PC-3 (cell line): ENCODE data around the gene GOLM1. TPM values are rescaled to one million over a fixed set of nuclear protein-coding genes. Genes with fewer than 3 reads are reported as not detected.

Experiments used
- ATAC-seq: fragments of 200-7000 bp; cut with Tn5 transposase; 2 replicates; pipeline ENCODE4 v1.9.1; 2020; ENCODE audit warnings: mild to moderate bottlenecking, moderate library complexity
- BruUV-seq: library from RNA; stranded (reverse); fragments of 400-500 nt; replicated peaks from 2 replicates; lab custom pipeline; 2021; lab: Mats Ljungman, UMichigan
- CTCF ChIA-PET: fragments of 300-600 bp; sonication (Branson Sonifier 250); formaldehyde crosslinking; loops from one replicate; lab custom pipeline; 2022; ENCODE audit warnings: antibody characterized with exemption; lab: Charles Lee
- POLR2A ChIA-PET: fragments of 300-600 bp; sonication (Branson Sonifier 250); formaldehyde crosslinking; loops from one replicate; lab custom pipeline; 2022; ENCODE audit warnings: antibody characterized with exemption; ENCODE audit not compliant: unreplicated experiment; lab: Charles Lee
- DNase-seq: peaks from one replicate; pipeline ENCODE4 v3.0.0-alpha.2; 2015
- H2AFZ ChIP-seq: fragments of 300-600 bp; sonication (generic); 2 replicates; pipeline ENCODE4 v1.6.0; 2016; ENCODE audit warnings: antibody characterized with exemption, low read length
- H3F3A ChIP-seq: fragments of 300-600 bp; sonication (generic); one replicate; pipeline ENCODE4 v1.6.0; 2017; ENCODE audit warnings: antibody characterized with exemption, low read length, control low read depth, mild to moderate bottlenecking; ENCODE audit not compliant: unreplicated experiment
- H3K27ac ChIP-seq: fragments of 300-600 bp; sonication (generic); 2 replicates; pipeline ENCODE4 v1.5.1; 2016; ENCODE audit warnings: mild to moderate bottlenecking, low read length
- H3K27me3 ChIP-seq: fragments of 300-600 bp; sonication (generic); 2 replicates; pipeline ENCODE4 v1.6.1; 2016; ENCODE audit warnings: low read length, mixed read lengths
- H3K36me3 ChIP-seq: fragments of 300-600 bp; sonication (generic); 2 replicates; pipeline ENCODE4 v1.6.1; 2016; ENCODE audit warnings: low read depth, mixed run types, low read length, mixed read lengths
- H3K4me1 ChIP-seq: fragments of 300-600 bp; sonication (generic); 2 replicates; pipeline ENCODE4 v1.5.1; 2016; ENCODE audit warnings: low read length; ENCODE audit not compliant: insufficient read depth
- H3K4me2 ChIP-seq: fragments of 300-600 bp; sonication (generic); 2 replicates; pipeline ENCODE4 v1.6.0; 2016; ENCODE audit warnings: low read length
- H3K4me3 ChIP-seq: fragments of 300-600 bp; sonication (generic); 2 replicates; pipeline ENCODE4 v1.5.1; 2016; ENCODE audit warnings: mild to moderate bottlenecking, low read length, mixed read lengths
- H3K79me2 ChIP-seq: fragments of 300-600 bp; sonication (generic); 2 replicates; pipeline ENCODE4 v1.6.1; 2017; ENCODE audit warnings: low read length, mixed read lengths
- H3K9ac ChIP-seq: fragments of 300-600 bp; sonication (generic); 2 replicates; pipeline ENCODE4 v1.6.0; 2016; ENCODE audit warnings: mild to moderate bottlenecking, low read length
- H3K9me2 ChIP-seq: fragments of 300-600 bp; sonication (generic); replicated peaks from 2 replicates; pipeline ENCODE4 v1.6.1; 2016; ENCODE audit warnings: mixed run types, low read length, mixed read lengths
- H3K9me3 ChIP-seq: fragments of 300-600 bp; sonication (generic); 2 replicates; pipeline ENCODE4 v1.6.1; 2016; ENCODE audit warnings: low read length, mixed read lengths
- H4K20me1 ChIP-seq: fragments of 300-600 bp; sonication (generic); 2 replicates; pipeline ENCODE4 v1.6.1; 2016; ENCODE audit warnings: low read length, mixed read lengths
- CTCF ChIP-seq: fragments of 300-600 bp; sonication (generic); conservative IDR thresholded peaks from 2 replicates; pipeline ENCODE4 v1.5.1; 2017; ENCODE audit warnings: antibody characterized with exemption, low read depth, mild to moderate bottlenecking, low read length
- EZH2 ChIP-seq: fragments of 300-600 bp; sonication (generic); IDR thresholded peaks from one replicate; pipeline ENCODE4 v1.6.1; 2017; ENCODE audit warnings: antibody characterized with exemption, mild to moderate bottlenecking, low read length; ENCODE audit not compliant: unreplicated experiment
- EZH2phosphoT487 ChIP-seq: fragments of 300-600 bp; sonication (generic); IDR thresholded peaks from 2 replicates; pipeline ENCODE4 v1.6.1; 2018; ENCODE audit warnings: mild to moderate bottlenecking, antibody characterized with exemption, low read length, borderline replicate concordance
- intact Hi-C: fragments of 100-400 bp; cut with micrococcal nuclease; formaldehyde crosslinking; loops from 2 replicates; pipeline ENCODE4 v1.9.0; 2023
- total RNA-seq: library from RNA; depleted of rRNA; stranded (reverse); fragments of >200 nt; gene quantifications from 2 replicates; pipeline ENCODE4 v1.2.3, GENCODE V29; 2014

Gene GOLM1
- total RNA-seq, 1 experiment from 2014 or later: 55.8 TPM

GRCh38 chr9:86021166-86021565 is 78.2 kb downstream of the GOLM1 start:
- Histone ChIP-seq H3K9me2 (no peaks in the 10 kb centered on the region), H3K9ac (no peak overlapping the region), H3K4me1 (no peaks in the 10 kb centered on the region), H3K36me3 (peaks cover 22% of the 10 kb centered on the region), H3K4me2 (no peak overlapping the region), H4K20me1 (no peaks in the 10 kb centered on the region), H3K79me2 (no peaks in the 10 kb centered on the region), H2AFZ (no peak overlapping the region), H3K27ac (no peak overlapping the region), H3K27me3 (no peaks in the 10 kb centered on the region), H3F3A (no peaks in the 10 kb centered on the region), H3K4me3 (no peak overlapping the region), H3K9me3 (no peaks in the 10 kb centered on the region)
- no peak for TF ChIP-seq EZH2phosphoT487
- TF ChIP-seq CTCF: no peak
- TF ChIP-seq EZH2: no peak
- CTCF ChIA-PET: no interaction called here
- intact Hi-C loops: no loop called here
- ATAC-seq: no peak
- no TSS peak for BruUV-seq
- no peak for DNase-seq
- POLR2A ChIA-PET: no interaction called here

- H3K9ac ChIP-seq: no peak overlapping the region
- no peak overlapping the region for H3K4me3 ChIP-seq
- ChIA-PET POLR2A (interaction anchor here (0.7 kb wide), 1 partner anchor 9 kb away, joined by 3 read pairs; no protein-coding TSS in a partner anchor), CTCF (no interaction called here)
- no peak overlapping the region for H3K27ac ChIP-seq
- no peaks in the 10 kb centered on the region for H3K27me3 ChIP-seq
- no peaks in the 10 kb centered on the region for H4K20me1 ChIP-seq
- no TSS peak for BruUV-seq
- no peaks in the 10 kb centered on the region for H3K9me3 ChIP-seq
- H3K4me2 ChIP-seq: no peak overlapping the region
- DNase-seq (no peak), ATAC-seq (no peak)
- no peaks in the 10 kb centered on the region for H3K4me1 ChIP-seq
- no peak overlapping the region for H2AFZ ChIP-seq
- peaks cover 19% of the 10 kb centered on the region for H3K36me3 ChIP-seq
- H3F3A ChIP-seq: no peaks in the 10 kb centered on the region
- H3K79me2 ChIP-seq: no peaks in the 10 kb centered on the region
- no peak for TF ChIP-seq CTCF
- no peak for TF ChIP-seq EZH2
- TF ChIP-seq EZH2phosphoT487: no peak
- intact Hi-C loops: no loop called here
- H3K9me2 ChIP-seq: no peaks in the 10 kb centered on the region
These were observed 78.6 kb downstream of the GOLM1 start for GRCh38 chr9:86020731-86021130.

- CTCF ChIA-PET: no interaction called here
- POLR2A ChIA-PET: no interaction called here
- intact Hi-C loops: no loop called here
- H3K4me3 ChIP-seq: no peak overlapping the region
- DNase-seq (no peak), ATAC-seq (no peak)
- H2AFZ ChIP-seq: no peak overlapping the region
- no peak for TF ChIP-seq CTCF
- TF ChIP-seq EZH2: no peak
- no peak for TF ChIP-seq EZH2phosphoT487
- no peaks in the 10 kb centered on the region for H4K20me1 ChIP-seq
- H3K79me2 ChIP-seq: no peaks in the 10 kb centered on the region
- H3K4me1 ChIP-seq: no peaks in the 10 kb centered on the region
- H3K9me3 ChIP-seq: no peaks in the 10 kb centered on the region
- no peak overlapping the region for H3K27ac ChIP-seq
- no peak overlapping the region for H3K4me2 ChIP-seq
- BruUV-seq: no TSS peak
- no peaks in the 10 kb centered on the region for H3K27me3 ChIP-seq
- H3F3A ChIP-seq: no peaks in the 10 kb centered on the region
- peaks cover 9% of the 10 kb centered on the region for H3K36me3 ChIP-seq
- no peak overlapping the region for H3K9ac ChIP-seq
- no peaks in the 10 kb centered on the region for H3K9me2 ChIP-seq
These were observed 90.2 kb downstream of the GOLM1 start for GRCh38 chr9:86009133-86009532.
